HG02970 (cell line): ENCODE data around the gene ALOX12B.
"Not testable (repeated sequence)": the region's sequence is repeated elsewhere in the genome, so short reads cannot be mapped to it uniquely, and the experiment has no call there.

Experiments
- ATAC-seq: cut with Tn5 transposase; IDR thresholded peaks from one replicate; pipeline ENCODE4 v1.9.1; 2021; ENCODE audit warnings: mild to moderate bottlenecking, moderate library complexity, moderate number of reproducible peaks; ENCODE audit not compliant: unreplicated experiment, low FRiP score

Gene ALOX12B

GRCh38 chr17:8068736-8069586 is 18.6 kb downstream of the ALOX12B start:
- ATAC-seq: no peak

- ATAC-seq: no peak
These were observed 19.7 kb downstream of the ALOX12B start for GRCh38 chr17:8067806-8068205.

GRCh38 chr17:8066841-8067775 is 20.4 kb downstream of the ALOX12B start:
- ATAC-seq: no peak

GRCh38 chr17:8064561-8065019 is 22.9 kb downstream of the ALOX12B start:
- ATAC-seq: no peak

GRCh38 chr17:8063761-8064534 is 23.6 kb downstream of the ALOX12B start:
- no peak for ATAC-seq

- ATAC-seq: no peak
These were observed 24.6 kb downstream of the ALOX12B start for GRCh38 chr17:8062807-8063483.

- ATAC-seq: no peak
These were observed 25.1 kb downstream of the ALOX12B start for GRCh38 chr17:8062435-8062806.

GRCh38 chr17:8061851-8062250 is 25.7 kb downstream of the ALOX12B start:
- ATAC-seq: not testable (repeated sequence)

- ATAC-seq: no peak
These were observed 27.2 kb downstream of the ALOX12B start for GRCh38 chr17:8060274-8060673.

- ATAC-seq: no peak
These were observed 28.4 kb downstream of the ALOX12B start for GRCh38 chr17:8059131-8059530.

GRCh38 chr17:8057691-8058114 is 29.8 kb downstream of the ALOX12B start:
- no peak for ATAC-seq

GRCh38 chr17:8056976-8057625 is 30.4 kb downstream of the ALOX12B start:
- no peak for ATAC-seq

GRCh38 chr17:8056232-8056975 is 31.1 kb downstream of the ALOX12B start:
- no peak for ATAC-seq

GRCh38 chr17:8055851-8056231 is 31.7 kb downstream of the ALOX12B start:
- ATAC-seq: no peak

GRCh38 chr17:8053600-8053999 is 33.9 kb downstream of the ALOX12B start:
- no peak for ATAC-seq

- no peak for ATAC-seq
These were observed 35.0 kb downstream of the ALOX12B start for GRCh38 chr17:8052256-8053252.

- ATAC-seq: no peak
These were observed 35.7 kb downstream of the ALOX12B start for GRCh38 chr17:8051831-8052230.

GRCh38 chr17:8048736-8049135 is 38.8 kb downstream of the ALOX12B start:
- ATAC-seq: no peak
